T-helper 17 cell (primary cell): ENCODE data around the gene SRRM3. TPM values are rescaled to one million over a fixed set of nuclear protein-coding genes. Genes with fewer than 3 reads are reported as not detected.
"Not testable (repeated sequence)": the region's sequence is repeated elsewhere in the genome, so short reads cannot be mapped to it uniquely, and the experiment has no call there.

Experiments used
- ATAC-seq: fragments of 150-1000 bp; cut with Tn5 transposase; 2 replicates; pipeline ENCODE4 v1.10.0; 2021; ENCODE audit warnings: mild to moderate bottlenecking, moderate library complexity
- DNase-seq, 3 donors: peaks; one replicate each; pipeline versions ENCODE4 v3.0.0 to v3.0.0-alpha.2; 2020 to 2021
- H3K9me3 ChIP-seq: one replicate; pipeline ENCODE4 v1.7.0; 2013; ENCODE audit warnings: low read length, mild to moderate bottlenecking; ENCODE audit not compliant: control insufficient read depth, poor library complexity, severe bottlenecking
- H3K27ac Mint-ChIP-seq: one replicate; pipeline ENCODE4 v1.8.0; 2022; ENCODE audit warnings: mild to moderate bottlenecking, moderate library complexity, mixed read lengths
- H3K27me3 Mint-ChIP-seq: one replicate; pipeline ENCODE4 v1.8.0; 2022; ENCODE audit warnings: mixed read lengths
- H3K36me3 Mint-ChIP-seq: one replicate; pipeline ENCODE4 v1.8.0; 2022; ENCODE audit warnings: low read depth, mixed read lengths
- H3K4me1 Mint-ChIP-seq: one replicate; pipeline ENCODE4 v1.8.0; 2022; ENCODE audit warnings: mild to moderate bottlenecking, mixed read lengths
- H3K4me3 Mint-ChIP-seq: one replicate; pipeline ENCODE4 v1.8.0; 2022; ENCODE audit warnings: mild to moderate bottlenecking, moderate library complexity, mixed read lengths
- total RNA-seq, 4 donors: library from RNA in 2 of 4; stranded (reverse) in 2 of 4; gene quantifications; one replicate each; pipeline ENCODE4 v1.2.3 and lab custom pipeline; 2022 to 2026

Gene SRRM3, protein sequence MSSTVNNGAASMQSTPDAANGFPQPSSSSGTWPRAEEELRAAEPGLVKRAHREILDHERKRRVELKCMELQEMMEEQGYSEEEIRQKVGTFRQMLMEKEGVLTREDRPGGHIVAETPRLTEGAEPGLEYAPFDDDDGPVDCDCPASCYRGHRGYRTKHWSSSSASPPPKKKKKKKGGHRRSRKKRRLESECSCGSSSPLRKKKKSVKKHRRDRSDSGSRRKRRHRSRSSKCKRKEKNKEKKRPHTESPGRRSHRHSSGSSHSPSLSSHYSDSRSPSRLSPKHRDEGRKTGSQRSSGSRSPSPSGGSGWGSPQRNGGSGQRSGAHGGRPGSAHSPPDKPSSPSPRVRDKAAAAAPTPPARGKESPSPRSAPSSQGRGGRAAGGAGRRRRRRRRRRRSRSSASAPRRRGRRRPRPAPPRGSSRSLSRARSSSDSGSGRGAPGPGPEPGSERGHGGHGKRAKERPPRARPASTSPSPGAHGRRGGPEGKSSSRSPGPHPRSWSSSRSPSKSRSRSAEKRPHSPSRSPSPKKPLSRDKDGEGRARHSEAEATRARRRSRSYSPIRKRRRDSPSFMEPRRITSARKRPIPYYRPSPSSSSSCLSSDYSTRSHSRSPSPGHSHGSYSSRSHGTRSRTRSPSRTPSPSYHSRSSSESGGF
- not detected for total RNA-seq
- 0 to 0.12 reads per million in 2 donors for total RNA-seq (lab: John Stamatoyannopoulos, UW)

GRCh38 chr7:76201732-76202665 is at the start of gene SRRM3:
Gene SRRM3 (plus strand): TSS chr7:76201896. CDS start chr7:76235067, 33,171 bp downstream.
- Mint-ChIP-seq H3K27me3 (peaks cover 43% of the 10 kb centered on the region), H3K4me3 (no peak within 1 kb of the TSS), H3K36me3 (no peaks in the 10 kb centered on the region), H3K27ac (no peak within 1 kb of the TSS), H3K4me1 (no peaks in the 10 kb centered on the region)
- ATAC-seq: peak; percentile 99
- peak; percentile 71 to 90 (median 79) for DNase-seq
- H3K9me3 ChIP-seq: no peaks in the 10 kb centered on the region

DNA sequence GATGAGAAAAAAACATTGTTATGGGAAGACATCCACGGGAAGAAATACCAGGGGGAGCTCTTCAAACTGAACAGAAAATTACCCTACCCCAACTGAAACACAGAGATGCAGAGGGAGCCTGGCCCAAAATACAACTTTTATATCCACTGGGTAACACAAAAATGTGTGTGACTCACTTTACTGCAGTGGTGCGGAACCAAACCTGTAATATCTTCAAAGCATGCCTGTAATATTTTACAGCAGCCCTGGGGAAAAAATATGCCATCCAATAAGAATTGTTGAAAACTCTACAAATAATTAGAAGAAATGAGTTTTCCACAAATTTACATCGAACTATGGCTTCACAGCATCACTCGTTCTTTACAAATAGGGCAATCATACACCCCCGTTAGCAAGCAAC is 49.8 kb upstream of the SRRM3 start:
- H3K9me3 ChIP-seq: no peaks in the 10 kb centered on the region
- ATAC-seq (no peak), DNase-seq (no peak)
- H3K27me3 Mint-ChIP-seq: no peaks in the 10 kb centered on the region
- peaks cover 17% of the 10 kb centered on the region for H3K4me1 Mint-ChIP-seq
- no peaks in the 10 kb centered on the region for H3K36me3 Mint-ChIP-seq
- no peak overlapping the region for H3K4me3 Mint-ChIP-seq
- H3K27ac Mint-ChIP-seq: no peak overlapping the region

- Mint-ChIP-seq H3K4me3 (peak overlapping the region; percentile 3), H3K27ac (peak overlapping the region; percentile 41), H3K4me1 (peaks cover 17% of the 10 kb centered on the region)
- H3K9me3 ChIP-seq, H3K36me3 Mint-ChIP-seq, DNase-seq, H3K27me3 Mint-ChIP-seq: not testable (repeated sequence)
- ATAC-seq: peak; percentile 88
Observed at GRCh38 chr7:76153571-76154230, 48.0 kb upstream of the SRRM3 start.

DNA sequence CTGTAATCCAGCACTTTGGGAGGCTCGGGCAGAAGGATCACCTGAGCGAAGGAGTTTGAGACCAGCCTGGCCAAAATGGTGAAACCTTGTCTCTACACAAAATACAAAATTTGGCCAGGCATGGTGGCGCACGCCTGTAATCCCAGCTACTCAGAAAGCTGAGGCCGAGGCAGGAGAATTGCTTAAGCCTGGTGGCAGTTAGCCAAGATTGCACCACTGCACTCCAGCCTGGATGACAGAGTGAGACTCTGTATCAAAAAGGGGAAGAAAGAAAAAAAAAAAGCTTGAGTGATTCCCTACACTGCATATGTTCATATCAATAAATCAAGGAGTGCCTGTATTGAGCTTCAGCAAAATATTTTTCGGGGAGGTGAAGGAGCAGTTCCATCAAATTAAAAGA is 45.8 kb upstream of the SRRM3 start:
- peaks cover 17% of the 10 kb centered on the region for H3K4me1 Mint-ChIP-seq
- H3K4me3 Mint-ChIP-seq: no peak overlapping the region
- H3K27ac Mint-ChIP-seq: no peak overlapping the region
- H3K27me3 Mint-ChIP-seq: no peaks in the 10 kb centered on the region
- DNase-seq (no peak), ATAC-seq (no peak)
- H3K36me3 Mint-ChIP-seq: no peaks in the 10 kb centered on the region
- no peaks in the 10 kb centered on the region for H3K9me3 ChIP-seq

DNA sequence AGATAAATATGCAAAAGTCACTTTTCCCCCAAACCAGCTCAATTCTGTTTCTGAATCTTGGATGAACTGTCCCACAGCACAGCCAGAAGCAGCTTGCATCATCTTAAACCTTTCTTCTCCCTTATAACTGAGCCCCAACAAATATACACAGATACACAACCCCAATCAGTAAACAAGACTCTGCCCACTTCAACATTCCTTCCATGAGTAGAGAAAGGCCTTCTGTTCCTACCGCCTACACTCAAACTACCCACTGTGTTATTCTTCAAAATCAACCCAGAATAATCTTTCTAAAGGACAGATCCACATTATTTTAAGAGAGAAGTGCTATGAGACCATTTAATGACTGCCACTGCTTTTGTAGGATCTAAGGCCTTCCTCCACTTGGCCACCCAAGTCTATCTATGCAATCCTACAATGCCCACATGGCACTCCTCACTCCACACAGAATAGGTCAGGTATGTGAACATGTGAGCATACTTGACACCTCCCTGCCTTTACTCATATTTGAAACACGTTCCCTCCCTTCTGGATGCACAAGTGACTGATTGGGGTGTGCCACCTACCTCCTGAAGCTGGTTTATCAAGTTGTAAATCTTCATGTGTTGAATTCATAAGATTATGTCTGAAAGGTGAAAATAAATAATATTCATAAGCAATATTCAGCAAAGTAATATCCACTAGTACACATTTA is 44.6 kb upstream of the SRRM3 start:
- H3K27me3 Mint-ChIP-seq, DNase-seq, H3K36me3 Mint-ChIP-seq, H3K9me3 ChIP-seq, H3K4me3 Mint-ChIP-seq, ATAC-seq: not testable (repeated sequence)
- H3K4me1 Mint-ChIP-seq: peaks cover 17% of the 10 kb centered on the region
- peak overlapping the region; percentile 27 for H3K27ac Mint-ChIP-seq

DNA sequence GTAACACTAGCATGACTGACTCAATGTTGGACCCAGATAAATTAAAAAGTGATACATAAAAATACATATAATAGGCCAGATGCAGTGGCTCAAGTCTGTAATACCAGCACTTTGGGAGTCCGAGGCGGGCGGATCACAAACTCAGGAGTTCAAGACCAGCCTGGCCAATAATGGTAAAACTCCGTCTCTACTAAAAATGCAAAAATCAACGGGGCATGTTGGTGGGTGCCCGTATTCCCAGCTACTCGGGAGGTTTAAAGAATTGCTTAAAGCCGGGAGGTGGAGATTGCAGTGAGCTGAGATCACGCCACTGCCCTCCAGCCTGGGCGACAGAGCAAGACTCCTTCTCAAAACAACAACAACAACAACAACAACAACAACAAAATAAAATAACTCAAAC is 43.3 kb upstream of the SRRM3 start:
- H3K36me3 Mint-ChIP-seq, H3K27me3 Mint-ChIP-seq: not testable (repeated sequence)

GRCh38 chr7:76162416-76163170 is 39.1 kb upstream of the SRRM3 start:
- not testable (repeated sequence) for H3K27ac Mint-ChIP-seq, H3K27me3 Mint-ChIP-seq, H3K9me3 ChIP-seq, ATAC-seq, H3K4me3 Mint-ChIP-seq, H3K4me1 Mint-ChIP-seq, H3K36me3 Mint-ChIP-seq, DNase-seq

More for the DNA sequence above, 43.3 kb upstream of the SRRM3 start:
- DNase-seq, H3K4me3 Mint-ChIP-seq, H3K27ac Mint-ChIP-seq, H3K9me3 ChIP-seq, H3K4me1 Mint-ChIP-seq, ATAC-seq: not testable (repeated sequence)

DNA sequence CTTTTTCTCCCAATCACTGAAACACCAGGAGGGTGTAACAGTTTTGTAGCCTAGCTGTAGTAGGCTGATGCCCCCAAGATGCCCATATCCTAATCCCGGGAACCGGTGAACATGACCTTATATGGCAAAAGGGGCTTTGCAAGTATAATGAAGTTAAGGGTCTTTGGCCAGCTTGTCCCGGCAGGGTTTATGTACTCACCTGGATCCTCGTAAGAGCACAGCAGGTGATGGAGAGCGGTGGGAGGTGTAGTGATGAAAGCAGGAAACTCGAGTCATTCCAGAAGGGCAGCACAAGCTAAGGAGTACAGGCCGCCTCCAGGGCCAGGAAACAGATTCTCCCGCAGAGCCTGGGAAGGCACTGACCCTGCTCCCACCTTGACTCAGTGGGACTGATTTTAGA is 37.9 kb upstream of the SRRM3 start:
- not testable (repeated sequence) for ATAC-seq

DNA sequence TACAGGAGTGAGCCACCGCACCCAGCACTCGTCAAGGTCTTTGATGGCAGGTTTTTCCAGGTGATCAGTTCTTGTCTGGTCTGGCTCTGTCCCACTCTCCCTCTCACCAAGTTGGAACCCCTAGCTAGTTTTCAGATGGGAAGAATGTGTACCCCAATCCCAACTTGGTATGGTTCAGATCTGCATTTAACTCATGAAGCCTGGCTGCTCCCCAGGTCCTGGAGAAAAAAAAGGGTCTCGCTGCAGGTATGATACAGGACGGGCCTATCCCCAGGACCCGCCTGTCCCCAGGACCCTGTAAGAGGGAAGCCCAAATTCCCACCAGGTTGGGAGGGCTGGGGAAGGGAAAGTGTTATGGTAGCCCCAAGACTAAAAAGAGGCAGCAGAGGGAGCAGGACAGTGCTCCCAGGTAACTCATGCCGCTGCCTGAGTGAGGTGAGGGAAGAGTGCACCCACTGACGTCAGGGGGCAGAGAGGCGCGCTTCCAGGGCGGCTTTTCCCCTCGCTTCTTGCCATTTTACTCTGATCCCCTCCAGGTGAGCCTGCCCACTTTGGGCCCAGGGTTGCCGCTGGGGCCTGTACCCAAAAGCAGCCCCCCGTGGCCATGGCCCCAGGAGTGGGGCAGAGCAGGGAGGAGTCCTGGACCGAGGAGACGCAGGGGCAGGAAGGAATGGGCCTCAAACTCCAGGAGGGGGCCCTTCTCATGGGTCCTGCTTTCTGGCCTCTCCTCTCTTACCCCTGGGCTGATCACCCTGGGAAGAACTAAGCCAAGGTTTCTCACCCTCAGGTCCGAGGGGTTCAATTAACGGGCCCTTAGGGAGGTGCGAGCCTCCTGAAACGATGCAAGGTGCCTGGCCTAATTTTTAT is 36.4 kb upstream of the SRRM3 start:
- H3K4me3 Mint-ChIP-seq: no peak overlapping the region
- no peaks in the 10 kb centered on the region for H3K27me3 Mint-ChIP-seq
- no peaks in the 10 kb centered on the region for H3K36me3 Mint-ChIP-seq
- H3K9me3 ChIP-seq: no peaks in the 10 kb centered on the region
- no peak for ATAC-seq
- H3K27ac Mint-ChIP-seq: no peak overlapping the region
- DNase-seq: no peak
- H3K4me1 Mint-ChIP-seq: no peaks in the 10 kb centered on the region

More for the DNA sequence above, 37.9 kb upstream of the SRRM3 start:
- not testable (repeated sequence) for DNase-seq, H3K27ac Mint-ChIP-seq, H3K9me3 ChIP-seq, H3K27me3 Mint-ChIP-seq, H3K4me3 Mint-ChIP-seq, H3K4me1 Mint-ChIP-seq, H3K36me3 Mint-ChIP-seq

DNA sequence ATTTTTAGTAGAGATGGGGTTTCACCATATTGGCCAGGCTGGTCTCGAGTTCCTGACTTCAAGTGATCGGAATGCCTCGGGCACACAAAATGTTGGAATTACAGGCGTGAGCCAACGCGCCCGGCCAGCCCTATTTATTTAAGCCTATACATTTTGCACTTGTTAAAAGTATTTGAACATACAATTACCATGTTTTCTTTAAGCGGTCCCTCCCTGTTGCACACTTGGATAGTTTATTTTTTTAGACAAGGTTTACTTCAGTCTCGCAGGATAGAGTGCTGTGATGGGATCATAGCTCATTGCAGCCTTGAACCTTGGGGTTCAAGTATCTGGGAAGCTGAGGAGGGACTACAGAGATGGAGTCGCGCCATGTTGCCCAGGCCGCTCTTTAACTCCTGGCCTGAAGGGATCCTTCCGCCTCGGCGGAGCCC is 35.7 kb upstream of the SRRM3 start:
- Mint-ChIP-seq H3K4me1 (no peaks in the 10 kb centered on the region), H3K4me3 (peak overlapping the region; percentile 89), H3K27ac (peak overlapping the region; percentile 93), H3K27me3 (no peaks in the 10 kb centered on the region), H3K36me3 (no peaks in the 10 kb centered on the region)
- H3K9me3 ChIP-seq: no peaks in the 10 kb centered on the region
- no peak for DNase-seq
- ATAC-seq: no peak
